ENCODE measurements around the gene APOB. TPM values are rescaled to one million over a fixed set of nuclear protein-coding genes. Genes with fewer than 3 reads are reported as not detected.

The APOB gene
- total and polyA plus RNA-seq, 2 of the 13 experiments (the other 11 are each of a cell fraction or from before 2014, with no cell fraction given) = 1,569 to 2,515 TPM

GRCh38 chr2:21005111-21005699 is 38.7 kb downstream of the APOB start (continued):
- TF ChIP-seq SNAPC5 (CRISPR knock-in tag; IDR thresholded peaks at IDR 0.05; ENCODE audit: borderline replicate concordance) (0 out of 2 replicates have a peak, but pooled peaks have one; percentile 22), ZBTB38 (CRISPR knock-in tag; IDR thresholded peaks at IDR 0.05) (no peak), KDM6A (CRISPR knock-in tag; IDR thresholded peaks at IDR 0.05; ENCODE audit: low read depth) (no peak), ZNF781 (CRISPR knock-in tag; IDR thresholded peaks at IDR 0.05; ENCODE audit: borderline replicate concordance, not compliant biosample characterization) (no peak), THAP7 (CRISPR knock-in tag; IDR thresholded peaks at IDR 0.05) (no peak), CREB3 (CRISPR knock-in tag; IDR thresholded peaks at IDR 0.05) (no peak), GRHL1 (CRISPR knock-in tag; conservative IDR thresholded peaks at IDR 0.05) (no peak), BCL6 (CRISPR knock-in tag; IDR thresholded peaks at IDR 0.05) (no peak), SIX1 (CRISPR knock-in tag; IDR thresholded peaks at IDR 0.05; ENCODE audit: borderline replicate concordance) (0 out of 2 replicates have a peak, but pooled peaks have one; percentile 21), ZNF710 (CRISPR knock-in tag; IDR thresholded peaks at IDR 0.05; ENCODE audit: borderline replicate concordance) (0 out of 2 replicates have a peak, but pooled peaks have one; percentile 47), ZBTB42 (CRISPR knock-in tag; IDR thresholded peaks at IDR 0.05) (no peak), PCBP1 (IDR thresholded peaks at IDR 0.05; ENCODE audit: borderline replicate concordance, low read depth, low read length) (no peak), POLR2AphosphoS2 (IDR thresholded peaks at IDR 0.05; ENCODE audit: low read depth, low read length) (peak; percentile 94), CSRNP1 (CRISPR knock-in tag; IDR thresholded peaks at IDR 0.05) (no peak), ZNF143 (CRISPR knock-in tag; IDR thresholded peaks at IDR 0.05) (no peak; the same call in 1 of the 2 replicates), DZIP1 (CRISPR knock-in tag; IDR thresholded peaks at IDR 0.05) (no peak), ZNF550 (CRISPR knock-in tag; IDR thresholded peaks at IDR 0.05; ENCODE audit: borderline replicate concordance) (no peak), CHCHD3 (CRISPR knock-in tag; IDR thresholded peaks at IDR 0.05) (no peak), RBM22 (optimal IDR thresholded peaks at IDR 0.05; ENCODE audit: low read length) (peak; percentile 100)

All from HepG2 (cell line).